ENCODE data around the gene SEMA7A.
"Not testable (repeated sequence)": the region's sequence is repeated elsewhere in the genome, so short reads cannot be mapped to it uniquely, and the experiment has no call there.

SEMA7A gene

DNA sequence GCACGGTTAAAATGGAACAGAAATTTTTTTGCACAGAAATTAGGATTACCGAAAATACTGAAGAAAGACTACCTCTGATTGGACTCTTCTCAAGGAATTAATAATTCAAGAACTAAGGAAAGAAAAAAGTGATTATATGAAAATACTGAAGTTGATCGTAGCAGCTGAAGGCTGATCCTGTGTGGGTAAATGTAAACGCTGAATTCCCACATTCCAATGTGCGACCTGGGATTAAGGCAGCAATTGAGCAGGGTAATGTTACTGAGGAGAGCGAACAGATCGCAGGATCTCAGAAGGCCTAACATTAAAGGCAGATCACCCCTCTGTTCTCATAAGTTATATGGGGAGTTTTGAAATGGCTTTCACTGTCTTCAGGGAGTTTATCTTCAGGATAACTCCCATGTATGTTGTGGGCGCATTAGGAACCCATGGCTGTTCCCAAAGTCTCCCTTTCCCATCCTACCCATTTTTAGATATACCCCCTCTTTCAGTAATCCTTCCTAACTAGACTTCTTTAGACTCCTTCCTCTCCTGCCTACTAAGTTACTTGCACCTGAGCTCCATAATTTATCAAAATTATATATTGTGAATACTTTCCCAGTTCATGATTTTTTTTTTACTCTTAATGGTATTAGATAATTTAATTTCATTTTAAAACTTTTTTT, 28.2 kb upstream of the SEMA7A start:
- no peaks in the 10 kb centered on the region for H3K27me3 ChIP-seq (ENCODE audit: control insufficient read depth, insufficient read depth, low read length)

DNA sequence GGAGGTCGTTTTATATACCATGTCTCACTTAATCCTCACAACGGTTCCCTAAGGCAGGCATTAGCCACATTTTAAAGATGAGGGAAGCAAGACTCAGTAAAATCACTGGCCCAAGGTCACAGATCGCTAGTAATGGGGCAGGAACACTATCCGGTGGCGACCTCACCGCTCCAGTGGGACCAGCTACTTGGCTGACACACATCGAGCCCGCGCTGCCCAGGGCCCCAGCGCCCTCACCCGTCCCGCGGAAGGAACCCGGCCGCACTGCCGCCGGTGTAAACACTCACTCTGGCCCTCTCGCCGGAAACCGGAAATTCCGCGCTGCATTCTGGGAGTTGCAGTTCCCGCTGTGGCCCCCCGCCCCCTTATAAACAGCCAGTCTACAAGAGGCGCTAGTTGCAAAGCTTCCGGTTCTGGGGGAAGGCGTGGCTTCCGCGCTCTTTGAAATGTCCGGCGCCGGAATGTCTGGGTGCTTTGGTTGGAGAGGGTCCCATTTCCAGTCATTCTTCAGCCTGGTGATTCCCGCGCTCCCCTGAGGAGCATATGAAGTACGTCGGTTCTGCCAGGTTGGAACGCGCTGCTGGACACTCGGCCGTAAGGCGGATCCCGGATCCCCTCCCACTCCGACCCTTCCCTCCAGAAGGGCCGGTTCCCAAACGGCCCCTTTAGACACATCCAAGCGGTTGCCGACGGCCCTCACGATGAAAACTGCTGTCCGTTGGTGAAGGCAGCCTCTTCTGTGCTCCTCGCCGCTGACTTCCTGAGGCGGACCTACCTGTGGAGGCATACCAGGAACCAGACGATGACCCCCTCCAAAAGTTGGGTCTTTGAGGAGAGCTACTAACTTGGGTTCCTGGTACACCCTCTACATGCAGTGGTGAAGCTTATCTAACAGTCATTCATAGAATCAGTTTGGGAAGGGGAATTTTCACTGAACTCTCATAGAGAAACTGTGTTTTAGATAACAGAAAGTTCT, 27.4 kb upstream of the SEMA7A start, which contains the start of gene UBL7:
Gene UBL7 (minus strand): TSS at position 290 of the 976 bp plus-strand sequence. CDS start 2,293 bp downstream, outside the sequence.
- H3K27me3 ChIP-seq (ENCODE audit: control insufficient read depth, insufficient read depth, low read length), result no peaks in the 10 kb centered on the region
- peak within 1 kb of the TSS; percentile 96 for H3K27ac ChIP-seq (ENCODE audit: low read depth, low read length)
- peaks cover 16% of the 10 kb centered on the region for H3K36me3 ChIP-seq (ENCODE audit: control insufficient read depth, insufficient read depth, low read length)
- H3K9ac ChIP-seq (ENCODE audit: low read depth, low read length), result peak within 1 kb of the TSS; percentile 82
- H3K9me3 ChIP-seq (ENCODE audit: control insufficient read depth, insufficient read depth, low read length), result no peaks in the 10 kb centered on the region
- peak within 1 kb of the TSS; percentile 91 for H3K4me3 ChIP-seq (ENCODE audit: low read depth, low read length)
- H3K4me1 ChIP-seq (ENCODE audit: control insufficient read depth, insufficient read depth, low read length), result peaks cover 12% of the 10 kb centered on the region; the same call in 1 of the 2 replicates

More for the DNA sequence above, 28.2 kb upstream of the SEMA7A start:
- peaks cover 10% of the 10 kb centered on the region for H3K36me3 ChIP-seq (ENCODE audit: control insufficient read depth, insufficient read depth, low read length)
- H3K9ac ChIP-seq (ENCODE audit: low read depth, low read length), result 0 out of 2 replicates have a peak overlapping the region, but pooled peaks have one; percentile 82
- H3K4me3 ChIP-seq (ENCODE audit: low read depth, low read length), result peak overlapping the region; percentile 91
- H3K4me1 ChIP-seq (ENCODE audit: control insufficient read depth, insufficient read depth, low read length), result peaks cover 12% of the 10 kb centered on the region; the same call in 1 of the 2 replicates
- H3K27ac ChIP-seq (ENCODE audit: low read depth, low read length), result peak overlapping the region; percentile 96
- no peaks in the 10 kb centered on the region for H3K9me3 ChIP-seq (ENCODE audit: control insufficient read depth, insufficient read depth, low read length)

DNA sequence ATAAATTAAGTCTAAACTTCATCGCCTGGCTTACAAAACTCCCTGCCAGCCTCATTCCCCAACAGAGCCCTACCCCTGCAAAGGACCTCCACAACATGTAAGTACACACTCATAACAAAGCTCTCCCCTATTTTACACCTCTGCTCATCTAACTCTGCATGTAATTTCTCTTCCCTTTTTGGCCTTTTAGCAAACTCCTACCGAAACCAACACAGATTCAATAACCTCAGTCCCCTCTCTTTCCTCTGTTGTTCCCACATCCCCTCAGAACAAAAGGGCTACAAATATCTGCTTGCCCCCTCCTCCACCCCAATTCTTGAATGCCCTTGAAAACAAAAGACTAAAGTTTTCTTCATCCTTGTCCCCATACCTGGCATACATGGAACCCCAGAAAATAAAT, 26.5 kb upstream of the SEMA7A start:
- peak overlapping the region; percentile 96 for H3K27ac ChIP-seq (ENCODE audit: low read depth, low read length)
- peaks cover 18% of the 10 kb centered on the region for H3K36me3 ChIP-seq (ENCODE audit: control insufficient read depth, insufficient read depth, low read length)
- H3K9ac ChIP-seq (ENCODE audit: low read depth, low read length), result peak overlapping the region; percentile 80
- no peaks in the 10 kb centered on the region for H3K9me3 ChIP-seq (ENCODE audit: control insufficient read depth, insufficient read depth, low read length)
- H3K4me3 ChIP-seq (ENCODE audit: low read depth, low read length), result peak overlapping the region; percentile 91
- no peaks in the 10 kb centered on the region for H3K27me3 ChIP-seq (ENCODE audit: control insufficient read depth, insufficient read depth, low read length)
- H3K4me1 ChIP-seq (ENCODE audit: control insufficient read depth, insufficient read depth, low read length), result peaks cover 12% of the 10 kb centered on the region; the same call in 1 of the 2 replicates

DNA sequence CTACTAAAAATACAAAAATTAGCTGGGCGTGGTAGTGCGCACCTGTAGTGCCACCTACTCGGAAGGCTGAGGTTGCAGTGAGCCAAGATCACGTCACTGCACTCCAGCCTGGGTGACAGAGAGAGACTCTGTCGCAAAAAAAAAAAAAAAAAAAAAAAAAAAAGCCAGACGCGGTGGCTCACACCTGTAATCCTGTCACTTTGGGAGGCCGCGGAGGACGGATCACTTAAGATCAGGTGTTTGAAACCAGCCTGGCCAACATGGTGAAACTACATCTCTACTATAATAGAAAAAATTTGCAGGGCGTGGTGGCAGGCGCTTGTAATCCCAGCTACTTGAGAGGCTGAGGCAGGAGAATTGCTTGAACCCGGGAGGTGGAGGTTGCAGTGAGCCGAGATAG, 26.0 kb upstream of the SEMA7A start:
- Histone ChIP-seq H3K36me3 (ENCODE audit: control insufficient read depth, insufficient read depth, low read length) (peaks cover 23% of the 10 kb centered on the region), H3K4me1 (ENCODE audit: control insufficient read depth, insufficient read depth, low read length) (peaks cover 12% of the 10 kb centered on the region; the same call in 1 of the 2 replicates)
- not testable (repeated sequence) for H3K27me3 ChIP-seq (ENCODE audit: control insufficient read depth, insufficient read depth, low read length); H3K9ac ChIP-seq (ENCODE audit: low read depth, low read length); H3K4me3 ChIP-seq (ENCODE audit: low read depth, low read length); H3K9me3 ChIP-seq (ENCODE audit: control insufficient read depth, insufficient read depth, low read length); H3K27ac ChIP-seq (ENCODE audit: low read depth, low read length)

DNA sequence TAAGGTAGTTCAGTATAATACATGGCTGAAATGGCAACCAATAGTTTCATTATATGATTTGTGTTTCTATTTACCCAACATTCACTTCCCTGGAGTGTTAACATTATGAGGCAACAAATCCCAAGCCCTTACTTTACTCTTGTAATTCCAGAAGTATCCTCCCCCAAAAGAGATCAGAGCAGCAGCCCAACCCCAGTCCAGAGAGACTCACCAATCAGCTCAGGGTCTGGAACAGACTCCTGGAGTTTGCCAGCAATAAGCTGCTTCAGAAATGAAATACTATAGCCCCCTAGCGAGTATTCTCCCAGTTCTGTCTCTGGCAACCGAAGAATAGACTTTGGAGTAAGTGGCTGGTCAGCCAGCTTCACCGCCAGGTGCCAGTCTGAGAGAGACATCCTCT, 24.7 kb upstream of the SEMA7A start:
- H3K4me1 ChIP-seq (ENCODE audit: control insufficient read depth, insufficient read depth, low read length), result peaks cover 12% of the 10 kb centered on the region; the same call in 1 of the 2 replicates
- no peak overlapping the region for H3K9ac ChIP-seq (ENCODE audit: low read depth, low read length)
- no peaks in the 10 kb centered on the region for H3K27me3 ChIP-seq (ENCODE audit: control insufficient read depth, insufficient read depth, low read length)
- no peak overlapping the region for H3K4me3 ChIP-seq (ENCODE audit: low read depth, low read length)
- no peak overlapping the region for H3K27ac ChIP-seq (ENCODE audit: low read depth, low read length)
- no peaks in the 10 kb centered on the region for H3K9me3 ChIP-seq (ENCODE audit: control insufficient read depth, insufficient read depth, low read length)
- H3K36me3 ChIP-seq (ENCODE audit: control insufficient read depth, insufficient read depth, low read length), result peaks cover 23% of the 10 kb centered on the region

DNA sequence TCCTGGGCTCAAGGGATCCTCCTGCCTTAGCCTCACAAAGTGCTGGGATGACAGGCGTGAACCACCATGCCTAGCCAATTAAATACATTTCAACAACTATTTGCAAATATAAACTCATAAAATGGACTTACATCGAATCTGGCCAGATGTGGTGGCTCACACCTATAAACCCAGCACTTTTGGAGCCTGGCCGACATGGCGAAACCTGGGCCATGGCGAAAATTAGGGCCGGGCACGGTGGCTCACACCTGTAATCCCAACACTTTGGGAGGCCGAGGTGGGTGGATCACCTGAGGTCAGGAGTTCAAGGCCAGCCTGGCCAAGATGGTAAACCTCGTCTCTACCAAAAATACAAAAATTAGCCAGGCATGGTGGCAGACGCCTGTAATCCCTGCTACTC, 23.3 kb upstream of the SEMA7A start:
- not testable (repeated sequence) for H3K9me3 ChIP-seq (ENCODE audit: control insufficient read depth, insufficient read depth, low read length); H3K9ac ChIP-seq (ENCODE audit: low read depth, low read length); H3K4me1 ChIP-seq (ENCODE audit: control insufficient read depth, insufficient read depth, low read length); H3K4me3 ChIP-seq (ENCODE audit: low read depth, low read length); H3K27me3 ChIP-seq (ENCODE audit: control insufficient read depth, insufficient read depth, low read length); H3K27ac ChIP-seq (ENCODE audit: low read depth, low read length)
- H3K36me3 ChIP-seq (ENCODE audit: control insufficient read depth, insufficient read depth, low read length), result peaks cover 30% of the 10 kb centered on the region

DNA sequence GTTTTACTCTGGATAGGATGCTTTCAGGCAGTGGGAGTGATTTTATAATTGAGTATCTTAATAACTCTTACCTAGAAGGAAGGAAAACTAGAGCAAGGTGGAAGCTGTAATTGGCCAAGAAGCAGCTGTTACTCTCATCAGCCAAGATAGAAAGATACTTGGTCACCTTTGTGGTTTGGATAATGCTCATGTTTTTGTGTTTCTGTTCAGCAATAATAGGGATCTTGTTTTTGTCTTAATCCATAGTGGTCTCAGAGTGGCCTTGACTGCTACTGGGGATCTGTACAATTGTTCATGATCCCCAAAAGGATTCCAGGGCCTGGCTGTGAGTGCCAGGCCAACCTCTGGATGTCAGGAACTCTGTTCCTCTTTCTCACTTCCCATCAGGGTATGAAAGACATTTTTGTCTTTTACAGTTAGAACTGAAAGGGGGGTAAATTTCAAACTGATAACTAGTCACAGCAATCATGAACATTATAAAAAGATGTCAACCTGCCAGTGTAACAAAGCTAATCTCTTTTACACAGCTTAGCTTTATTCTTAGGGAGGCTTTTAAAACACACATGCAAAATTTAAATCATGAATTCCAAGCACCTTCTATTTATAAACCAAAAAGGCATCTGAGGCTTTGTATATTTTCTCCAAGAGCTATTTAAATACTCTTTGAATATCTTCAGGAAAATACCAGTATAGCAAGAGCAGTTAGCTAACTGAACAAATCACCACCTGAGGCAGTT, 21.2 kb upstream of the SEMA7A start:
- Histone ChIP-seq H3K36me3 (ENCODE audit: control insufficient read depth, insufficient read depth, low read length) (peaks cover 47% of the 10 kb centered on the region), H3K9ac (ENCODE audit: low read depth, low read length) (no peak overlapping the region), H3K4me1 (ENCODE audit: control insufficient read depth, insufficient read depth, low read length) (no peaks in the 10 kb centered on the region), H3K9me3 (ENCODE audit: control insufficient read depth, insufficient read depth, low read length) (no peaks in the 10 kb centered on the region), H3K27me3 (ENCODE audit: control insufficient read depth, insufficient read depth, low read length) (no peaks in the 10 kb centered on the region), H3K4me3 (ENCODE audit: low read depth, low read length) (no peak overlapping the region), H3K27ac (ENCODE audit: low read depth, low read length) (peak overlapping the region; percentile 0)

DNA sequence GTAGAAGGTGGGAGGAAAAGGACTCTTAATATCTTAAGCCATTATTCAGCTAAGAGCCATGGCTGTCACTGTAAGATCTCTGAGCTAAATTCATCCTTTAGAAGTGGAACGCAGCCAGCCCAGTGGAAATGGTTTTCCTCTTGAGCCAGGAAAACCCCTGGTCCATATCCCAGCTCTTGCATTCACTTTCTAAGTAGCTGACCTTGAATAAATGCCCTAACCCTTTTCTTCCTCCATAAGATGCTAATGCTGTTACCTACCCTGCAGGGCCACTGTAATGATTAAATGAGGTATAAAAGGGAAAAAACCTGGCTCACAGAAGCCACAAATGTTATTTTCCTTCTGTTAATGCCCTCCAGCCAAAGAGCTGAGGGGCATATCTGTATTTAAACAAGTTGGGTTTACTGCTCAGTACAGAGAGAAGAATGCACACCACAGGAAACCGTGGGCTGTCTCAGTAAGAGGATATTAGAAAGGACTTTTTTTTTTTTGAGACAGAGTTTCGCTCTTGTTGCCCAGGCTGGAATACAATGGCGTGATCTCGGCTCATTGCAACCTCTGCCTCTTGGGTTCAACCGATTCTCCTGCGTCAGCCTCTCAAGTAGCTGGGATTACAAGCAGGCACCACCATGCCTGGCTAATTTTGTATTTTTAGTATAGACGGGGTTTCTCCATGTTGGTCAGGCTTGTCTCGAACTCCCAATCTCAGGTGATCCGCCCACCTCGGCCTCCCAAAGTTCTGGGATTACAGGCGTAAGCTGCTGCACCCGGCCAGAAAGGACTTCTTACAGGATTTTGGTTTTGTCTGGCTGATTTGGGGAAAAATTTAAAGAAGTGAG, 20.4 kb upstream of the SEMA7A start:
- Histone ChIP-seq H3K36me3 (ENCODE audit: control insufficient read depth, insufficient read depth, low read length) (peaks cover 54% of the 10 kb centered on the region), H3K27ac (ENCODE audit: low read depth, low read length) (peak overlapping the region; percentile 66), H3K9me3 (ENCODE audit: control insufficient read depth, insufficient read depth, low read length) (no peaks in the 10 kb centered on the region), H3K4me1 (ENCODE audit: control insufficient read depth, insufficient read depth, low read length) (no peaks in the 10 kb centered on the region), H3K4me3 (ENCODE audit: low read depth, low read length) (no peak overlapping the region), H3K9ac (ENCODE audit: low read depth, low read length) (no peak overlapping the region), H3K27me3 (ENCODE audit: control insufficient read depth, insufficient read depth, low read length) (no peaks in the 10 kb centered on the region)

DNA sequence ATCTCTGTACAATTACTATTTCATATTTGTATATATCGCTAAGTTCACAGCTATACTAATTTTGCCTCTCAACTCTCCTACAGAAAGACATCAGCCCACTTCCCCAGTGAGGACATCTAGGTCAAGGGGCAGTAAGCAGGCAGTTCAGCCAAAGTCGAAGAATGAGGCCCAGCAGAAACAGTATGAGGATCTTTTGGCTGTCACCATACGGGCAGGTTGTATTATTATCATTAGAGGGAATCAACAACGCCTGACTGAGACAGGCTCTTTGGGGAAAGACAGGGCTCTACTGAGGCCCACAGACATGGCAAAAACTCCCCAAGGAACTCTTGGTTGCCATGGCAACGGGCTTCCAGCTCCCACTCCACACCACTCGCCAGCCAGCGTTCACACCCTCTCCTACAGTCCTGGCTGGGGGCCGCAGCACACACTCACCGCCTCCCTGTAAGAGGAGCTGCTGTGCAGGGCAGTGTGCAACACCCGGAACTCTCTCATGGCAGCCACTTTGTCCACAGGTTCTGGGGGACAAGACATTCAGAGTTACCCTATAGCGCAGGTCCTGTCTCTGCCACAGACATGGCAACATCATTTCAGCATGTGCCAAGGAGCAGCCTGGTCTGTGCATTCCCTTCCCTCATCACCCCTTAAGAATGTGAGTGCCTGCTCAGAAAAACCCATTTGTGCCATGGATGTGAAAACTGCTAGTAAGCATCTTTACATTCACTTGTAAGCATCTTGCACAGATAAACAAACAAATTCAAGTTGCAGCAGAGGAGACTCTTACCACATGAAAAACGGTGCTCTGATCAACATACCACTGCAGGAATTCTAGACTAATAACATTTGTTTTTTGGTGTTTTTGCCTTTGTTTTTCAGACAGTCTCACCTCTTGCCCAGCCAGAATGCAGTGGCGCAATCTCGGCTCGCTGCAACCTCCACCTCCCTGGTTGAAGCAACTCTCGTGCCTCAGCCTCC, 18.4 kb upstream of the SEMA7A start:
- Histone ChIP-seq H3K27me3 (ENCODE audit: control insufficient read depth, insufficient read depth, low read length) (no peaks in the 10 kb centered on the region), H3K9me3 (ENCODE audit: control insufficient read depth, insufficient read depth, low read length) (no peaks in the 10 kb centered on the region), H3K4me3 (ENCODE audit: low read depth, low read length) (no peak overlapping the region), H3K4me1 (ENCODE audit: control insufficient read depth, insufficient read depth, low read length) (no peaks in the 10 kb centered on the region), H3K9ac (ENCODE audit: low read depth, low read length) (no peak overlapping the region), H3K36me3 (ENCODE audit: control insufficient read depth, insufficient read depth, low read length) (peaks cover 70% of the 10 kb centered on the region), H3K27ac (ENCODE audit: low read depth, low read length) (no peak overlapping the region)

Data from HUES48 (cell line).